Activated naive CD4-positive, alpha-beta T cell (primary cell): ENCODE results near the gene IZUMO4.

Experiments used
- DNase-seq, 4 experiments: peaks; one replicate each; lab custom pipeline; 2025; lab: John Stamatoyannopoulos, UW

IZUMO4 gene

GRCh38 chr19:2108251-2109016 is 11.7 kb downstream of the IZUMO4 start:
- no peak for DNase-seq

- DNase-seq: no peak
Observed at GRCh38 chr19:2109046-2109864, 12.5 kb downstream of the IZUMO4 start.

- no peak for DNase-seq
Observed at GRCh38 chr19:2110822-2111221, 14.1 kb downstream of the IZUMO4 start.

GRCh38 chr19:2111425-2111824 is 14.7 kb downstream of the IZUMO4 start:
- DNase-seq: no peak

GRCh38 chr19:2111886-2112285 is 15.2 kb downstream of the IZUMO4 start:
- no peak for DNase-seq

GRCh38 chr19:2112516-2113320 is 16.0 kb downstream of the IZUMO4 start:
- no peak for DNase-seq

GRCh38 chr19:2113439-2114211 is 16.9 kb downstream of the IZUMO4 start:
- DNase-seq: no peak

GRCh38 chr19:2114218-2114617 is 17.5 kb downstream of the IZUMO4 start:
- no peak for DNase-seq

- DNase-seq: no peak
Observed at GRCh38 chr19:2114821-2115220, 18.1 kb downstream of the IZUMO4 start.

- DNase-seq: no peak
Observed at GRCh38 chr19:2115324-2115723, 18.6 kb downstream of the IZUMO4 start.

- no peak for DNase-seq
Observed at GRCh38 chr19:2115911-2116426, 19.3 kb downstream of the IZUMO4 start.

- no peak for DNase-seq
Observed at GRCh38 chr19:2116507-2116906, 19.8 kb downstream of the IZUMO4 start.

- no peak for DNase-seq
Observed at GRCh38 chr19:2117215-2117960, 20.7 kb downstream of the IZUMO4 start.

- DNase-seq: no peak
Observed at GRCh38 chr19:2118438-2118837, 21.7 kb downstream of the IZUMO4 start.

- DNase-seq: no peak
Observed at GRCh38 chr19:2119921-2120785, 23.4 kb downstream of the IZUMO4 start.

- DNase-seq: no peak
Observed at GRCh38 chr19:2120821-2121220, 24.1 kb downstream of the IZUMO4 start.

- no peak for DNase-seq
Observed at GRCh38 chr19:2121416-2122051, 24.8 kb downstream of the IZUMO4 start.

- no peak for DNase-seq
Observed at GRCh38 chr19:2122251-2122650, 25.5 kb downstream of the IZUMO4 start.

GRCh38 chr19:2122982-2123381 is 26.3 kb downstream of the IZUMO4 start:
- no peak for DNase-seq
